ENCODE data around the gene TRAPPC10. TPM values are rescaled to one million over a fixed set of nuclear protein-coding genes. Genes with fewer than 3 reads are reported as not detected.

The TRAPPC10 gene
- total RNA-seq, 1 experiment from 2014 or later, result 31.5 TPM

DNA sequence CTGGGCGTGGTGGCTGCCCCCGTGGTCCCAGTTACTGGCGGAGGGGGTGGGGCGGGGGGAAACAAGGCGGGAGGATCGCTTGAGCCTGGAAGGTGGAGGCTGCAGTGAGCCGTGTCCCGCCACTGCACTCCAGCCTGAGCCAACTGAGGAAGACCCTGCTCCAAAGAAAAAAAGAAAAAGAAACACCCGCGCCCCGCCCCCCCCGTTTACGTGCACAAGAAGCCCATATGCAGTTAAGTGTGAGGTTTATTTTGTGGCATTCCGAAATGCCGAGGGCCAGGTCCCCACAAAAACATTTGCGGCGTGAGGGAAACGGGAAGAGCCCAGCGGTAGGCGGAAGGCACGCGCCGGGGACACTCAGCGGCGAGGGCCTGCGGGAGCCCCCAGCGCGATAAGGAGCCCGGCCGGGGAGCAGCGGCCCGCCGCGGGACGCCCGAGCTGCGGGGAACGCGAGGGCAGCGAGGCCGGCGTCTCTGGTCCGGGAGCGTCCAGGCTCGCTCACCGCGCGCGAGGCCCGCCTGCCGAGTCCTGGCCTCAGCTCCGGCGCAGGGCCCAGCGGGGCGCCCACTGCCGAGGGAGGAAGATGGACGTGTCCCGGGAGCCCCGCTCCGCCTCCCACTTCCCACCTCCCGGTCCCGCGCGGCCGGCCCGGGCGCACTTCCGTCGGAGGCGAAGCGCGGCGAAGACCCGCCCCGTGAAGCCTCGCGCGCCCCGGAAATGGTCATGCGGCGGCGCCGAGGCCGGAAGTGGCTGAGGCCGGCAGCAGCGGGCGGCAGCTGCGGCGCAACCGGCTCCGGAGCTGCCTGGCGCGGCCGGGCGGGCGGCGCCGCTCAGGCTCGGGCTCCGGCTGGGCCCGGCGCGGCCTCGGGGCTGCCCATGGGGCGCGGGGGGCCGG is at the start of gene TRAPPC10 (continued):
- TF ChIP-seq POLR2AphosphoS5 (IDR thresholded peaks at IDR 0.05; ENCODE audit: low read depth, low read length) (peak; percentile 86), JUND (IDR thresholded peaks at IDR 0.05) (no peak)
- TF ChIP-seq, protein P1, sequence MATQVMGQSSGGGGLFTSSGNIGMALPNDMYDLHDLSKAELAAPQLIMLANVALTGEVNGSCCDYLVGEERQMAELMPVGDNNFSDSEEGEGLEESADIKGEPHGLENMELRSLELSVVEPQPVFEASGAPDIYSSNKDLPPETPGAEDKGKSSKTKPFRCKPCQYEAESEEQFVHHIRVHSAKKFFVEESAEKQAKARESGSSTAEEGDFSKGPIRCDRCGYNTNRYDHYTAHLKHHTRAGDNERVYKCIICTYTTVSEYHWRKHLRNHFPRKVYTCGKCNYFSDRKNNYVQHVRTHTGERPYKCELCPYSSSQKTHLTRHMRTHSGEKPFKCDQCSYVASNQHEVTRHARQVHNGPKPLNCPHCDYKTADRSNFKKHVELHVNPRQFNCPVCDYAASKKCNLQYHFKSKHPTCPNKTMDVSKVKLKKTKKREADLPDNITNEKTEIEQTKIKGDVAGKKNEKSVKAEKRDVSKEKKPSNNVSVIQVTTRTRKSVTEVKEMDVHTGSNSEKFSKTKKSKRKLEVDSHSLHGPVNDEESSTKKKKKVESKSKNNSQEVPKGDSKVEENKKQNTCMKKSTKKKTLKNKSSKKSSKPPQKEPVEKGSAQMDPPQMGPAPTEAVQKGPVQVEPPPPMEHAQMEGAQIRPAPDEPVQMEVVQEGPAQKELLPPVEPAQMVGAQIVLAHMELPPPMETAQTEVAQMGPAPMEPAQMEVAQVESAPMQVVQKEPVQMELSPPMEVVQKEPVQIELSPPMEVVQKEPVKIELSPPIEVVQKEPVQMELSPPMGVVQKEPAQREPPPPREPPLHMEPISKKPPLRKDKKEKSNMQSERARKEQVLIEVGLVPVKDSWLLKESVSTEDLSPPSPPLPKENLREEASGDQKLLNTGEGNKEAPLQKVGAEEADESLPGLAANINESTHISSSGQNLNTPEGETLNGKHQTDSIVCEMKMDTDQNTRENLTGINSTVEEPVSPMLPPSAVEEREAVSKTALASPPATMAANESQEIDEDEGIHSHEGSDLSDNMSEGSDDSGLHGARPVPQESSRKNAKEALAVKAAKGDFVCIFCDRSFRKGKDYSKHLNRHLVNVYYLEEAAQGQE (IDR thresholded peaks at IDR 0.05; ENCODE audit: low read depth), result no peak
- TF ChIP-seq, protein P2, sequence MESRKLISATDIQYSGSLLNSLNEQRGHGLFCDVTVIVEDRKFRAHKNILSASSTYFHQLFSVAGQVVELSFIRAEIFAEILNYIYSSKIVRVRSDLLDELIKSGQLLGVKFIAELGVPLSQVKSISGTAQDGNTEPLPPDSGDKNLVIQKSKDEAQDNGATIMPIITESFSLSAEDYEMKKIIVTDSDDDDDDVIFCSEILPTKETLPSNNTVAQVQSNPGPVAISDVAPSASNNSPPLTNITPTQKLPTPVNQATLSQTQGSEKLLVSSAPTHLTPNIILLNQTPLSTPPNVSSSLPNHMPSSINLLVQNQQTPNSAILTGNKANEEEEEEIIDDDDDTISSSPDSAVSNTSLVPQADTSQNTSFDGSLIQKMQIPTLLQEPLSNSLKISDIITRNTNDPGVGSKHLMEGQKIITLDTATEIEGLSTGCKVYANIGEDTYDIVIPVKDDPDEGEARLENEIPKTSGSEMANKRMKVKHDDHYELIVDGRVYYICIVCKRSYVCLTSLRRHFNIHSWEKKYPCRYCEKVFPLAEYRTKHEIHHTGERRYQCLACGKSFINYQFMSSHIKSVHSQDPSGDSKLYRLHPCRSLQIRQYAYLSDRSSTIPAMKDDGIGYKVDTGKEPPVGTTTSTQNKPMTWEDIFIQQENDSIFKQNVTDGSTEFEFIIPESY (IDR thresholded peaks at IDR 0.05; ENCODE audit: extremely low read depth, insufficient replicate concordance, low read length), result peak; percentile 11

DNA sequence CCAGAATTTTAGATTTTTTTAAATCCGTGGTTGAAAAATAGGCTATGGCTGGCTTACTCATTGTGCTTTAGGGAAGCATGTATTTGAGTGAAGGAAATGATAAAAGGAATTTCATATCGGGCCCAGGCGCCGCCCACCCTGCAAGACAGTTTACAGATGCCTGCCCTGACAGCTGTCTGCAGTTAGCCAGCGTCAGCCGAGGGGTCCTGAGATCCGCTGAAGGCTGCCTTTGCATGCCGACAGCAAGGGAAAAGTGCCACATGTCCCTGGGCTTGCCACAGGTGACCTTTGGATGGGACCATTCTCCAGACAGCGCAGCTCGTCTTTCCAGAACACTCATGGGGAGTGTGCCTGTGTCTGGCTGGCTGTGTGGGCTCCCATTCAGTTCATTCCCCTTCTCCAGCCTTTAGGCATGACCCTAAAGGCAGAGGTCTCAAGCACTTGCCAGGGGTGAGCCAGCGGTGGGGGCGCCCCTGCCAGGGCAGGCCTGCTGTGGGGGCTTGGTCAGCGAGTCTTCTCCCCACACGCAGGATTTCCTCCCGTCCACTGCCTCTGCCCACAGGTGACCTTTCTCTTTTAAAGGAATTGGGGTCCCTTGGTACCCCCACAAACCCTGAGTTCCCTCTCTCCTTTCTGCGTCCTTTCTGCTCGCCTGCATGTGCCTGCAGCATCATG is 46.1 kb upstream of the TRAPPC10 start:
- intact Hi-C loops (cut with micrococcal nuclease), result no loop called here
- ChIA-PET POLR2A (no interaction called here), RAD21 (ENCODE audit: low non-redundant PET in 1 of 2, low total read pairs in 2 of 2, uncharacterized antibody in 2 of 2, unreplicated experiment in 2 of 2) (no interaction called here), CTCF (no interaction called here)
- no peak overlapping the region for H3K4me2 ChIP-seq (ENCODE audit: low read length)
- no peaks in the 10 kb centered on the region for H3K4me1 ChIP-seq (ENCODE audit: control insufficient read depth in 1 of 2, insufficient read depth in 2 of 2, low read length in 2 of 2)
- H3K79me2 ChIP-seq (ENCODE audit: insufficient read depth, low read length), result no peaks in the 10 kb centered on the region
- peaks cover 0 to 4% of the 10 kb centered on the region in 2 experiments; a peak in 1 of 4 replicates for H3K9me3 ChIP-seq (ENCODE audit: control insufficient read depth in 1 of 2, insufficient read depth in 1 of 2, low read depth in 1 of 2, low read length in 2 of 2)
- no peaks in the 10 kb centered on the region for H4K20me1 ChIP-seq (ENCODE audit: insufficient read depth)
- no peak overlapping the region for H3K27ac ChIP-seq (ENCODE audit: low read depth, low read length)
- DNase-seq (ENCODE audit: low read depth, low spot score) (no peak), ATAC-seq (no peak)
- H3K9me2 ChIP-seq (ENCODE audit: insufficient read depth), result no peaks in the 10 kb centered on the region
- BruUV-seq (replicated peaks), result no TSS peak
- H3K27me3 ChIP-seq (ENCODE audit: insufficient read depth, low read length), result no peaks in the 10 kb centered on the region
- H3K9ac ChIP-seq (ENCODE audit: low read length), result no peak overlapping the region
- H3K4me3 ChIP-seq (replicated peaks in 1 of 2; ENCODE audit: low read depth in 1 of 2, low read length in 2 of 2), result no peak overlapping the region
- no peak overlapping the region for H2AFZ ChIP-seq (ENCODE audit: low read depth, low read length, poor library complexity, severe bottlenecking)
- H3K36me3 ChIP-seq (ENCODE audit: control insufficient read depth in 1 of 2, insufficient read depth in 2 of 2, low read length in 2 of 2), result no peaks in the 10 kb centered on the region
- TF ChIP-seq RAD21 (IDR thresholded peaks at IDR 0.05; ENCODE audit: low read depth) (no peak), POLR2A (IDR thresholded peaks at IDR 0.05; ENCODE audit: borderline replicate concordance, extremely low read depth, insufficient read depth, insufficient read length) (no peak), ELF1 (IDR thresholded peaks at IDR 0.05; ENCODE audit: borderline replicate concordance, low read depth) (no peak), SIN3A (IDR thresholded peaks at IDR 0.05; ENCODE audit: low read depth) (no peak), YY1 (IDR thresholded peaks at IDR 0.05; ENCODE audit: extremely low read depth, insufficient replicate concordance, low read depth, low read length) (no peak), SP1 (IDR thresholded peaks at IDR 0.05; ENCODE audit: low read depth) (no peak), CEBPB (IDR thresholded peaks at IDR 0.05; ENCODE audit: low read depth) (no peak), ZFX (IDR thresholded peaks at IDR 0.05) (no peak)
- TF ChIP-seq, protein P3, sequence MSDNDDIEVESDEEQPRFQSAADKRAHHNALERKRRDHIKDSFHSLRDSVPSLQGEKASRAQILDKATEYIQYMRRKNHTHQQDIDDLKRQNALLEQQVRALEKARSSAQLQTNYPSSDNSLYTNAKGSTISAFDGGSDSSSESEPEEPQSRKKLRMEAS (IDR thresholded peaks at IDR 0.05), result no peak
- TF ChIP-seq, protein P4, sequence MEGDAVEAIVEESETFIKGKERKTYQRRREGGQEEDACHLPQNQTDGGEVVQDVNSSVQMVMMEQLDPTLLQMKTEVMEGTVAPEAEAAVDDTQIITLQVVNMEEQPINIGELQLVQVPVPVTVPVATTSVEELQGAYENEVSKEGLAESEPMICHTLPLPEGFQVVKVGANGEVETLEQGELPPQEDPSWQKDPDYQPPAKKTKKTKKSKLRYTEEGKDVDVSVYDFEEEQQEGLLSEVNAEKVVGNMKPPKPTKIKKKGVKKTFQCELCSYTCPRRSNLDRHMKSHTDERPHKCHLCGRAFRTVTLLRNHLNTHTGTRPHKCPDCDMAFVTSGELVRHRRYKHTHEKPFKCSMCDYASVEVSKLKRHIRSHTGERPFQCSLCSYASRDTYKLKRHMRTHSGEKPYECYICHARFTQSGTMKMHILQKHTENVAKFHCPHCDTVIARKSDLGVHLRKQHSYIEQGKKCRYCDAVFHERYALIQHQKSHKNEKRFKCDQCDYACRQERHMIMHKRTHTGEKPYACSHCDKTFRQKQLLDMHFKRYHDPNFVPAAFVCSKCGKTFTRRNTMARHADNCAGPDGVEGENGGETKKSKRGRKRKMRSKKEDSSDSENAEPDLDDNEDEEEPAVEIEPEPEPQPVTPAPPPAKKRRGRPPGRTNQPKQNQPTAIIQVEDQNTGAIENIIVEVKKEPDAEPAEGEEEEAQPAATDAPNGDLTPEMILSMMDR (IDR thresholded peaks at IDR 0.05 in 2 of 3, conservative IDR thresholded peaks at IDR 0.05 in 1 of 3; ENCODE audit: borderline replicate concordance in 1 of 3, insufficient read depth in 1 of 3, low read depth in 2 of 3, low read length in 2 of 3), result no peak
